GM18868 (cell line): ENCODE data around the gene TRAP1.
"Not testable (repeated sequence)": the region's sequence is repeated elsewhere in the genome, so short reads cannot be mapped to it uniquely, and the experiment has no call there.

Experiments
- ATAC-seq: cut with Tn5 transposase; IDR thresholded peaks from one replicate; pipeline ENCODE4 v1.9.1; 2021; ENCODE audit warnings: mild to moderate bottlenecking, moderate library complexity; ENCODE audit not compliant: unreplicated experiment

TRAP1 gene

GRCh38 chr16:3674513-3675295 lies 42.6 kb downstream of the TRAP1 start:
- ATAC-seq, result no peak

GRCh38 chr16:3673676-3674377 lies 43.5 kb downstream of the TRAP1 start:
- ATAC-seq, result no peak

- ATAC-seq, result no peak
Measured at GRCh38 chr16:3673201-3673600, 44.1 kb downstream of the TRAP1 start.

- ATAC-seq, result no peak
Measured at GRCh38 chr16:3672571-3673041, 44.7 kb downstream of the TRAP1 start.

GRCh38 chr16:3671424-3671823 lies 45.9 kb downstream of the TRAP1 start:
- no peak for ATAC-seq

GRCh38 chr16:3670711-3671110 lies 46.6 kb downstream of the TRAP1 start:
- no peak for ATAC-seq

GRCh38 chr16:3669082-3669481 lies 48.2 kb downstream of the TRAP1 start:
- no peak for ATAC-seq

- no peak for ATAC-seq
Measured at GRCh38 chr16:3668626-3669025, 48.7 kb downstream of the TRAP1 start.

GRCh38 chr16:3665508-3665907 lies 51.8 kb downstream of the TRAP1 start:
- no peak for ATAC-seq

GRCh38 chr16:3664187-3664896 lies 53.0 kb downstream of the TRAP1 start:
- ATAC-seq, result no peak

GRCh38 chr16:3662601-3663000 lies 54.7 kb downstream of the TRAP1 start:
- ATAC-seq, result no peak

GRCh38 chr16:3661922-3662321 lies 55.4 kb downstream of the TRAP1 start:
- ATAC-seq, result no peak

GRCh38 chr16:3661311-3661710 lies 56.0 kb downstream of the TRAP1 start:
- ATAC-seq, result no peak

- no peak for ATAC-seq
Measured at GRCh38 chr16:3659251-3659650, 58.1 kb downstream of the TRAP1 start.

- ATAC-seq, result no peak
Measured at GRCh38 chr16:3656491-3657468, 60.5 kb downstream of the TRAP1 start.

GRCh38 chr16:3656160-3656490 lies 61.2 kb downstream of the TRAP1 start:
- not testable (repeated sequence) for ATAC-seq

GRCh38 chr16:3655396-3656159 lies 61.7 kb downstream of the TRAP1 start:
- no peak for ATAC-seq

- ATAC-seq, result no peak
Measured at GRCh38 chr16:3655030-3655395, 62.3 kb downstream of the TRAP1 start.

GRCh38 chr16:3654249-3654991 lies 62.9 kb downstream of the TRAP1 start, which contains the start of gene DNASE1:
Gene DNASE1, plus strand, starts transcription at chr16:3654691. Its CDS starts 683 bp downstream, at chr16:3655374.
- ATAC-seq, result no peak
